AG09319 (cell line): ENCODE data around the gene NPAS3.

Source experiments
- DNase-seq: peaks from one replicate; pipeline ENCODE4 v3.0.0-alpha.2; 2010; ENCODE audit warnings: low read depth; ENCODE audit errors: extremely low read depth
- CTCF ChIP-seq: IDR thresholded peaks from 2 replicates; pipeline ENCODE4 v1.5.1; 2011; ENCODE audit warnings: low read depth, mild to moderate bottlenecking, inconsistent platforms, low read length, moderate library complexity

The NPAS3 gene

GRCh38 chr14:33412450-33412849, 473.8 kb downstream of the NPAS3 start:
- no peak for TF ChIP-seq CTCF
- no peak for DNase-seq

GRCh38 chr14:33413381-33413780, 474.7 kb downstream of the NPAS3 start:
- no peak for TF ChIP-seq CTCF
- DNase-seq: no peak

- no peak for TF ChIP-seq CTCF
- no peak for DNase-seq
These were observed 475.4 kb downstream of the NPAS3 start for GRCh38 chr14:33414041-33414440.

GRCh38 chr14:33420051-33420627, 481.5 kb downstream of the NPAS3 start:
- TF ChIP-seq CTCF: no peak
- DNase-seq: no peak

GRCh38 chr14:33430414-33431035, 491.8 kb downstream of the NPAS3 start:
- DNase-seq: no peak
- no peak for TF ChIP-seq CTCF

GRCh38 chr14:33432407-33433023, 493.8 kb downstream of the NPAS3 start:
- TF ChIP-seq CTCF: peak; percentile 52
- peak; percentile 14 for DNase-seq

- DNase-seq: no peak
- TF ChIP-seq CTCF: no peak
These were observed 494.7 kb downstream of the NPAS3 start for GRCh38 chr14:33433396-33433795.
